Ovary (tissue), 3 donors: ENCODE data around the gene CYP3A4.

ENCODE experiments used
- POLR2A ChIP-seq: fragments of 450-650 bp; IDR thresholded peaks from one replicate; pipeline ENCODE4 v1.6.1; 2017; ENCODE audit warnings: antibody characterized with exemption, mild to moderate bottlenecking, moderate library complexity
- TF ChIP-seq, protein P1 (sequence below), 3 donors: fragments of 450-650 bp in 2 of 3; fragments of 200-600 bp in 1 of 3; IDR thresholded peaks; one replicate each; pipeline versions ENCODE4 v1.5.1 to v1.8.0; 2016 to 2022; ENCODE audit warnings: antibody characterized with exemption in 3 of 3, mild to moderate bottlenecking in 1 of 3
- donor health status: DM: no; HTN: no; CAD: no.

- no peak for TF ChIP-seq POLR2A
- TF ChIP-seq, protein P1, sequence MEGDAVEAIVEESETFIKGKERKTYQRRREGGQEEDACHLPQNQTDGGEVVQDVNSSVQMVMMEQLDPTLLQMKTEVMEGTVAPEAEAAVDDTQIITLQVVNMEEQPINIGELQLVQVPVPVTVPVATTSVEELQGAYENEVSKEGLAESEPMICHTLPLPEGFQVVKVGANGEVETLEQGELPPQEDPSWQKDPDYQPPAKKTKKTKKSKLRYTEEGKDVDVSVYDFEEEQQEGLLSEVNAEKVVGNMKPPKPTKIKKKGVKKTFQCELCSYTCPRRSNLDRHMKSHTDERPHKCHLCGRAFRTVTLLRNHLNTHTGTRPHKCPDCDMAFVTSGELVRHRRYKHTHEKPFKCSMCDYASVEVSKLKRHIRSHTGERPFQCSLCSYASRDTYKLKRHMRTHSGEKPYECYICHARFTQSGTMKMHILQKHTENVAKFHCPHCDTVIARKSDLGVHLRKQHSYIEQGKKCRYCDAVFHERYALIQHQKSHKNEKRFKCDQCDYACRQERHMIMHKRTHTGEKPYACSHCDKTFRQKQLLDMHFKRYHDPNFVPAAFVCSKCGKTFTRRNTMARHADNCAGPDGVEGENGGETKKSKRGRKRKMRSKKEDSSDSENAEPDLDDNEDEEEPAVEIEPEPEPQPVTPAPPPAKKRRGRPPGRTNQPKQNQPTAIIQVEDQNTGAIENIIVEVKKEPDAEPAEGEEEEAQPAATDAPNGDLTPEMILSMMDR (IDR thresholded peaks at IDR 0.05), result no peak
Measured at GRCh38 chr7:99772565-99772964, 11.4 kb downstream of the CYP3A4 start.
